ENCODE results near the gene CCT3. TPM values are rescaled to one million over a fixed set of nuclear protein-coding genes. Genes with fewer than 3 reads are reported as not detected.
A peak's percentile ranks its signal among the peaks of the same experiment; 100 is the strongest.
"Not testable (repeated sequence)": the region's sequence is repeated elsewhere in the genome, so short reads cannot be mapped to it uniquely, and the experiment has no call there.

The CCT3 gene
- total RNA-seq, 2 experiments from 2014 or later, result 253 to 361 TPM

DNA sequence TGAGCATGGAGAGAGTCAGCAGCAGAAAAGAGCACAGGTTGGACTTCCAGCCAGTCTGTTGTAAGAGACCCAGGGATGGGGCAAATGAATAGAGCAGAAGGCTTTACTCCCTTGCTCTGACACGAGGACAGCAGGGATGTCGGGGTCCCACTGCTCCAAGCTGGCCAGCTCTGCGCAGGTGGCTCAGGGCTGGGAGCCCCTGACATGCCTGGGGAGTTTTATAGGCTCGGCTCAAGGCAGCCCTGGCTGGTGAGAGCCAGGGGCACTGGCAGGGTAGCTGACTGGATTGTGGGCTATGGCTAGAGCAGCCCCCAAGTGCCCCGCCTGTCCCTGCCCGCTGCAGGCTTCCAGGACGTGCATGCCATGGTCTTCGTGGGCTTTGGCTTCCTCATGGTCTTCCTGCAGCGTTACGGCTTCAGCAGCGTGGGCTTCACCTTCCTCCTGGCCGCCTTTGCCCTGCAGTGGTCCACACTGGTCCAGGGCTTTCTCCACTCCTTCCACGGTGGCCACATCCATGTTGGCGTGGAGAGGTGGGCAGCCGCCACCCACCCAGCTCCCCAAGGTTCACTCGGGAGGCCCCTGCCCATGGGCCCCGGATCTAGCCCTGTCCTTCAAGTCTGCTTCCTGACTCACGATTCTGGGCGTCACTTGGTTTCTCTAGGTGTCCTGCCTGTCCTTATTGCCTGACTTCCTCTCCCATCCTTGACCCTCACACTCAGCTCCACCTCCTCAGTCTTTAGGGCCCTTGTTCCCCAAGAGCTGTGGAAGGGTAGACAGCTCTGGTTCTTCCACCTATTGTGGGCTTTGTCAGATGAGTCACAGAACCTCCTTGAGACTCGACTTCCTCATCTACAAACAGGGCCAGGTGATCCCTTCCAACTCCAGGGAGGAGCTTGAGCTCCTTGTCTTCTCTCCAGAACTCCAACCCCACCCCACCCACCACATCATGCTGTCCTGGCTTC lies 39.1 kb upstream of the CCT3 start:
- Mint-ChIP-seq H3K9me3 (ENCODE audit: low read depth) (no peaks in the 10 kb centered on the region), H3K4me1 (no peaks in the 10 kb centered on the region), H3K36me3 (no peaks in the 10 kb centered on the region), H3K27me3 (peaks cover 31% of the 10 kb centered on the region), H3K4me3 (no peak overlapping the region), H3K27ac (no peak overlapping the region)
- CTCF ChIA-PET, result interaction anchor here (0.7 to 2.1 kb wide), 3 partner anchors 8 to 235 kb away, joined by 3 to 21 read pairs (median 3); no protein-coding TSS in a partner anchor
- DNase-seq (no peak), ATAC-seq (no peak)

DNA sequence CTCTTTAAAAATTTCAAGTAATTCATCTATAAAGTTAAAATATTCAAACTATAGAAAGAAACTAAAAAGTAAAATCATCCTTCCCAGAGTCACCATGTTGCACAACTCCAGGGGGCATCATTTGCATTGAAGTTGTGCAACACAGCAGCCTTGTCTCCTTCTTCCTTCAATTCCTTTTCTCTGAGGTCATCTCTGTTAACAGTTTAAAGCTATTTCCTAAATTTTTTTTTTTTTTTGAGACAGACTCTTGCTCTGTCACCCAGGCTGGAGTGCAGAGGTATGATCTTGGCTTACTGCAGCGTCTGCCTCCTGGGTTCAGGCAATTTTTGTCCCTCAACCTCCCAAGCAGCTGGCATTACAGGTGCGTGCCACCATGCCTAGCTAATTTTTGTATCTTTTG lies 38.1 kb upstream of the CCT3 start:
- no peak overlapping the region for H3K27ac Mint-ChIP-seq
- ATAC-seq, result no peak
- peaks cover 41% of the 10 kb centered on the region for H3K27me3 Mint-ChIP-seq
- no peaks in the 10 kb centered on the region for H3K4me1 Mint-ChIP-seq
- no peak overlapping the region for H3K4me3 Mint-ChIP-seq
- CTCF ChIA-PET, result interaction anchor here (0.9 to 2.1 kb wide), 3 partner anchors 9 to 70 kb away, joined by 3 to 21 read pairs (median 3); no protein-coding TSS in a partner anchor
- H3K36me3 Mint-ChIP-seq, result no peaks in the 10 kb centered on the region
- H3K9me3 Mint-ChIP-seq (ENCODE audit: low read depth), result no peaks in the 10 kb centered on the region
- no peak for DNase-seq

GRCh38 chr1:156373546-156373945 lies 35.5 kb upstream of the CCT3 start:
- Mint-ChIP-seq H3K36me3 (no peaks in the 10 kb centered on the region), H3K9me3 (ENCODE audit: low read depth) (no peaks in the 10 kb centered on the region), H3K27me3 (peaks cover 49% of the 10 kb centered on the region), H3K27ac (no peak overlapping the region), H3K4me1 (peaks cover 3% of the 10 kb centered on the region), H3K4me3 (no peak overlapping the region)
- CTCF ChIA-PET, result interaction anchor here (0.5 to 4.8 kb wide), 6 partner anchors 9 to 128 kb away, joined by 3 to 40 read pairs (median 5); no protein-coding TSS in a partner anchor
- ATAC-seq, result no peak
- DNase-seq, result no peak

- DNase-seq (no peak), ATAC-seq (no peak)
- peaks cover 56% of the 10 kb centered on the region for H3K27me3 Mint-ChIP-seq
- no peak overlapping the region for H3K4me3 Mint-ChIP-seq
- no peaks in the 10 kb centered on the region for H3K36me3 Mint-ChIP-seq
- peaks cover 3% of the 10 kb centered on the region for H3K4me1 Mint-ChIP-seq
- H3K9me3 Mint-ChIP-seq (ENCODE audit: low read depth), result no peaks in the 10 kb centered on the region
- CTCF ChIA-PET, result interaction anchor here (0.5 to 4.8 kb wide), 6 partner anchors 9 to 282 kb away, joined by 3 to 40 read pairs (median 5); no protein-coding TSS in a partner anchor
- no peak overlapping the region for H3K27ac Mint-ChIP-seq
These were observed 34.8 kb upstream of the CCT3 start for GRCh38 chr1:156372876-156373275.

- DNase-seq, result no peak
- CTCF ChIA-PET, result interaction anchor here (0.9 to 4.8 kb wide), 6 partner anchors 8 to 281 kb away, joined by 3 to 40 read pairs (median 6); no protein-coding TSS in a partner anchor
- Mint-ChIP-seq H3K4me1 (peaks cover 3% of the 10 kb centered on the region), H3K4me3 (no peak overlapping the region), H3K36me3 (no peaks in the 10 kb centered on the region), H3K27me3 (peaks cover 58% of the 10 kb centered on the region), H3K27ac (no peak overlapping the region), H3K9me3 (ENCODE audit: low read depth) (no peaks in the 10 kb centered on the region)
- no peak for ATAC-seq
These were observed 34.1 kb upstream of the CCT3 start for GRCh38 chr1:156372265-156372586.

- ATAC-seq, result no peak
- CTCF ChIA-PET, result interaction anchor here (1.2 to 4.8 kb wide), 4 partner anchors 12 to 74 kb away, joined by 5 to 40 read pairs (median 12); no protein-coding TSS in a partner anchor
- peaks cover 56% of the 10 kb centered on the region for H3K27me3 Mint-ChIP-seq
These were observed 33.6 kb upstream of the CCT3 start for GRCh38 chr1:156371553-156372264.

DNA sequence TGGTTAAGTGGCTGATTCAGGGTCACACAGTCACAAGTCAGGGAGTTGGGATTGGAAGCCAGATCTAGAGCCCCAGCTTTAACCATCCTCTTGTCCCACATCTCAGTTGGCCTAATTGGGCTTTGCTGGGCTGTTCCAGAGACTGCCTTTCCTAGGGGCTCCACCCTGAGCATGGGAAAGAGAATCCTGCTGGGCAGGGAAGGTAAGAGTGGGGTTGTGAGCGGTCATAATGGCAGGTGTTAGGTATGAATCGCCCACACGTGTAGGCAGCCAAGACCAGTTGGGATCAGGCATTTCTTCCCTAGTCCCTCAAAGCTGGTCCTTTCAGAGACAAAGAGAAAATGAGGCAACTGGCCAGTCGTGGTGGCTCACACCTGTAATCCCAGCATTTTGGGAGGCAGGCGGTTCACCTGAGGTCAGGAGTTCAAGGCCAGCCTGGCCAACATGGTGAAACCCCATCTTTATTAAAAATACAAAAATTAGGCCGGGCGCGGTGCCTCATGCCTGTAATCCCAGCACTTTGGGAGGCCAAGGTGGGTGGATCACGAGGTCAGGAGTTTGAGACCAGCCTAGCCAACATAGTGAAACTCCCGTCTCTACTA lies 31.7 kb upstream of the CCT3 start:
- not testable (repeated sequence) for DNase-seq; H3K36me3 Mint-ChIP-seq; H3K27ac Mint-ChIP-seq; H3K9me3 Mint-ChIP-seq (ENCODE audit: low read depth); H3K4me1 Mint-ChIP-seq; H3K4me3 Mint-ChIP-seq; ATAC-seq
- CTCF ChIA-PET, result interaction anchor here (1.9 to 2.1 kb wide), 2 partner anchors 16 to 76 kb away, joined by 8 to 14 read pairs; no protein-coding TSS in a partner anchor
- peaks cover 57% of the 10 kb centered on the region for H3K27me3 Mint-ChIP-seq

More at GRCh38 chr1:156371553-156372264, 33.6 kb upstream of the CCT3 start:
- Mint-ChIP-seq H3K36me3 (no peaks in the 10 kb centered on the region), H3K4me1 (peaks cover 3% of the 10 kb centered on the region), H3K9me3 (ENCODE audit: low read depth) (no peaks in the 10 kb centered on the region), H3K4me3 (no peak overlapping the region), H3K27ac (no peak overlapping the region)
- DNase-seq, result no peak

DNA sequence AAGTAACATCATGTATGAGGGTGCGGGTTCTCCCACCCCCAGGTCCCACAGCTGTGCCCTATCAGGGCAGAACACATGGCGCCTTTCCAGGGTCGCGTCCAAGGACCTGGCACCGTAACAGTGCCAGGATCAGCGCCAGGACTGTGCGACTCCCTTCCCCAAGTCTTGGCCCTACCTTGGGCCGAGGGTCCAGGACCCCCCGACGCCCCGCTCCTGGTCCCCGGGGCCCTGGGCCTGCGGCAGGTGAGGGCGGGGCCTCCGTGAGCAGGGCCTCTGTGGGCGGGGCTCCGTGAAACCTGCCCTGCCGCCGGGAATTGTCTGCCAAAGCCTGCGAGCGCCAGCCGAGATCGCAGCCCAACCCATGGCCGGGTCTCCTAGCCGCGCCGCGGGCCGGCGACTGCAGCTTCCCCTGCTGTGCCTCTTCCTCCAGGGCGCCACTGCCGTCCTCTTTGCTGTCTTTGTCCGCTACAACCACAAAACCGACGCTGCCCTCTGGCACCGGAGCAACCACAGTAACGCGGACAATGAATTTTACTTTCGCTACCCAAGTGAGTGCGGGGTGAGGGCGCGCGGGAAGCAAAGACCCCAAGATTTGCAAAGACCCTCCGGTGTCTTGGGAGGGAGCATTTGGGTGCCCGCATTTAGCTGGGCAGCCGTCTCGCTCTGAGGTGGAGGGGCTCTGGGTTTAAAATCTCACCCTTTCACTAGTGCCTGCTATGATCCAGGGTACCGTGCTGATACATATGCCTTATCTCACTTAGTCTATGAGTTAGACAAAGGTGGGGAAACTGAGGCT lies 31.0 kb upstream of the CCT3 start, which contains the start of gene RHBG:
Gene RHBG (plus strand): TSS at position 323 of the 796 bp plus-strand sequence. CDS start 39 bp downstream, at position 362.
- Mint-ChIP-seq H3K9me3 (ENCODE audit: low read depth) (no peaks in the 10 kb centered on the region), H3K4me3 (peak within 1 kb of the TSS; percentile 21), H3K4me1 (peaks cover 3% of the 10 kb centered on the region), H3K36me3 (no peaks in the 10 kb centered on the region), H3K27me3 (peaks cover 59% of the 10 kb centered on the region), H3K27ac (no peak within 1 kb of the TSS)
- ATAC-seq, result peak; percentile 30
- no peak for DNase-seq
- CTCF ChIA-PET, result interaction anchor here (1.9 kb wide), 1 partner anchor 17 kb away, joined by 8 read pairs; no protein-coding TSS in a partner anchor

- CTCF ChIA-PET, result interaction anchor here (1.9 kb wide), 1 partner anchor 17 kb away, joined by 8 read pairs; no protein-coding TSS in a partner anchor
- H3K27ac Mint-ChIP-seq, result no peak overlapping the region
- H3K4me3 Mint-ChIP-seq, result no peak overlapping the region
- H3K27me3 Mint-ChIP-seq, result peaks cover 57% of the 10 kb centered on the region
- DNase-seq, result no peak
- no peaks in the 10 kb centered on the region for H3K36me3 Mint-ChIP-seq
- H3K9me3 Mint-ChIP-seq (ENCODE audit: low read depth), result no peaks in the 10 kb centered on the region
- no peak for ATAC-seq
- peaks cover 3% of the 10 kb centered on the region for H3K4me1 Mint-ChIP-seq
These were observed 30.1 kb upstream of the CCT3 start for GRCh38 chr1:156368157-156368658.

DNA sequence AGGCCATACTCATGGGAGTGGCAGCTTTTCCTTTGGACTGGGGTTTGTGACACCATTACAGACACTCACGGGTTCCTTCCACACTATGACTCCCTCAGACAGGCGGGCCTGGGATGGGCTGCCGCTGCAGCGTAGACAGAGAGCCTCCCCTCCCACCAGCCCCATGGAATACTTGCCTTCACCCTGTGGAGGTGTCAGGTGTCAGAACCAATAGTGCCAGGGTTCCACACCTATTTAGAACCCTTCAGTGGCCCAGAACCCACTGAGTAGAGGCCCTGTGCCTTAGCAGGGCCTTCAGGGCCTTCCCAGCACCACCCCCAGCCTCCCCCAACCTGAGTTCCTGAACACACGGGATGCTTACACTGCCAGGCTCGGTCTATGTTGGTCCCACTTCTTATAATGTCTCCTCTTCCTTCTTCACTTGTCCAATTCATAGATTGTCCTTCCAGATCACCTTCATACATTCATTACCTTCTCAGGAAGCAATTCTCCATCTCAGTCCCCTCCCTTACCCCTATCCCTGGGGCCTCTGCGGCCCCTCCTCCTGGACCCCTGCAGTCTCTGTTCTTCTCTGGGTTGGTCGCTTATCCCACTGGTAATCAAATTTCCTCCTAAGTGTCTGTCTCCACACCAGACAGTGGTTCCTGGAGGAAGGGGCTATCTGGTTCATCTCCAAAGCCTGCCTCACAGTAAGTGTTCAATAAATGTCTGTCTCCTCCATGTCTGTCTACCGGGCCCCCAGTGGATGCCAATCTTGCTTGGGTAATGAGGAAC lies 29.5 kb upstream of the CCT3 start:
- Mint-ChIP-seq H3K27me3 (peaks cover 53% of the 10 kb centered on the region), H3K9me3 (ENCODE audit: low read depth) (no peaks in the 10 kb centered on the region), H3K4me3 (no peak overlapping the region)

DNA sequence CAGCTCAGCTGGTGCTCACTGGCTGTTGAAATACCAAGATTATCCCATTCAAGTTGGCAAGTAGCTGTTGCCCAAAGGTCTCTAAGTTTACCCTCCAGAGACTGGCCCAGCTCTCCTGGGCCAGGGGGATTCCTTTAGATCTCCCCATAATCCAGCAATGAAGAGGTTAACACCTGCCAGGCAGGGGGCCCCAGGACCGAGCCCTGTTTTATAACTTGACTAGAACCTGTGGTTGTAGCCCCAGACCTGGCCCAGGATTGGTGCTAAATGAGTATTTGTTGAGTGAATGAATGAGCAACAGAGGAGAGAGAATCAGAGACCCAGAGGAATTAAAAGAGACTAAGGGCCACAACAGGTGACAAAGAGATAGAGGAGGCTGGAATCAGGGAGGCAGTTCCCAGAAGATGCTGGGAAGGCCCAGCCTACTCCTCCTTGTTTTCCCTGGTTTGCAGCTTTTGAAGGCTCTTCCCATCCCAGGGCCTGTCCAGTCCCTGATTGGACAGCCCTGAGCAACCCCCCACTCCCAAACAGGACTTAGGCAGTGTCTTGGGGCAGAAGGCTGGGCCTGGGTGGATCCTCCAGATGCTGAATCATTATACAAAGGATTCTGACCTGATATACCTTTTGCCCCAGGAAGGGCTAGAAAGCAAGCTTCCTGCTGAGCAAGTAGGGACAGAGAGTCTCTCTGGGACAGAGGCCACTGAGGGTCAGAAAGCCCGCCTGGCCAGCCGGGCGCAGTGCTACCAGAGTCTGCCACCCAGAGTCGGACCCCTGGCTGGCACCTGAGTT lies 28.5 kb upstream of the CCT3 start:
- no peak overlapping the region for H3K4me3 Mint-ChIP-seq
- ATAC-seq (no peak), DNase-seq (no peak)
- H3K36me3 Mint-ChIP-seq, result no peaks in the 10 kb centered on the region
- no peak overlapping the region for H3K27ac Mint-ChIP-seq
- peaks cover 3% of the 10 kb centered on the region for H3K4me1 Mint-ChIP-seq
- peaks cover 43% of the 10 kb centered on the region for H3K27me3 Mint-ChIP-seq
- H3K9me3 Mint-ChIP-seq (ENCODE audit: low read depth), result no peaks in the 10 kb centered on the region
- CTCF ChIA-PET, result interaction anchor here (0.6 to 2.5 kb wide), 4 partner anchors 8 to 391 kb away, joined by 3 to 15 read pairs (median 4); no protein-coding TSS in a partner anchor

More for the DNA sequence above, 29.5 kb upstream of the CCT3 start:
- CTCF ChIA-PET, result interaction anchor here (0.6 to 1.6 kb wide), 3 partner anchors 9 to 392 kb away, joined by 3 to 5 read pairs (median 3); no protein-coding TSS in a partner anchor
- peaks cover 3% of the 10 kb centered on the region for H3K4me1 Mint-ChIP-seq
- no peak for DNase-seq
- ATAC-seq, result no peak
- H3K36me3 Mint-ChIP-seq, result no peaks in the 10 kb centered on the region
- H3K27ac Mint-ChIP-seq, result no peak overlapping the region
